ENCODE data around the gene DDX43.
"Not testable (repeated sequence)": the region's sequence is repeated elsewhere in the genome, so short reads cannot be mapped to it uniquely, and the experiment has no call there.

The DDX43 gene

DNA sequence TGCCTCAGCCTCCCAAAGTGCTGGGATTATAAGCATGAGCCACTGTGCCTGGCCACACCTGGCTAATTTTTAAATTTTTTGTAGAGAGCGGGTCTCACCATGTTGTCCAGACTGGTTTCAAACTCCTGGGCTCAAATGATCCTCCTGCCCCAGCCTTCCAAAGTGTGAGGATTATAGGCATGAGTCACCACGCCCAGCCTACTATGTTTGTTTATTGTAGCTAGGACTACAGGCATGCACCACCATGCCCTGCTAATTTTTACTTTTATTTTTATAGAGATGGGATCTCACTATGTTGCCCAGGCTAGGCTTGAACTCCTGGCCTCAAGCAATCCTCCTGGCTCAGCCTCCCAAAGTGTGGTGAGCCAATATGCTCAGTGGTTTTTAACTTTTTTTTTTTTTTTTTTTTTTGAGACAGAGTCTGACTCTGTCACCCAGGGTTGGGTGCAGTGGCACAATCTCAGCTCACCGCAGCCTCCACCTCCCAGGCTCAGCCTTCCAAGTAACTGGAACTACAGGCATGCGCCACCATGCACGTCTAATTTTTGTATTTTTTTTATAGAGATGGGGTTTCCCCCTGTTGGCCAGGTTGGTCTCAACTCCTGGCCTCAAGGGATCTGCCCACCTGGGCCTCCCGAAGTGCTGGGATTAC lies 12.0 kb upstream of the DDX43 start:
- no peaks in the 10 kb centered on the region for H3K27me3 ChIP-seq (ENCODE audit: insufficient read depth, low read depth, severe bottlenecking)

DNA sequence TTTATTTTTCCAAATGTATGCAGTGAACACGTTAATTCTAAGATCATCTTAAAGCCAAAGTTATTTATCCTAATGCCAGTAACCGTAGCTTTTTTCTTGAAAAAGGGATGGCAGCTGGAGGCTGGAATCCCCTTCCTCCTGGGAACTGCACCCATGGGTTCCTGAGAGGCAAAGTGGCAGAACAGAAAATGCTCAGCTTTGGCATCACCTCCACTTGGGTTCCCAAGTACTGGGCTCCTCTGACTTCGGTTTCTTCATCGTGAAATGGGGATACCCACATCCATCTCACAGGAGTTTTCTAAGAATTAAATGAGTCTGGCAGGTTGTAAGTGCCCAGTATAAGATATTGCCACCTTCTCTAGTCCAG lies 6.2 kb upstream of the DDX43 start:
- Histone ChIP-seq H3K4me3 (ENCODE audit: low read depth, low read length) (peak overlapping the region; percentile 84), H3K27ac (no peak overlapping the region), H3K27me3 (ENCODE audit: insufficient read depth, low read depth, severe bottlenecking) (no peaks in the 10 kb centered on the region), H3K9me3 (ENCODE audit: severe bottlenecking) (no peaks in the 10 kb centered on the region), H3K36me3 (no peaks in the 10 kb centered on the region)
- no peak for DNase-seq
- TF ChIP-seq, protein P1, sequence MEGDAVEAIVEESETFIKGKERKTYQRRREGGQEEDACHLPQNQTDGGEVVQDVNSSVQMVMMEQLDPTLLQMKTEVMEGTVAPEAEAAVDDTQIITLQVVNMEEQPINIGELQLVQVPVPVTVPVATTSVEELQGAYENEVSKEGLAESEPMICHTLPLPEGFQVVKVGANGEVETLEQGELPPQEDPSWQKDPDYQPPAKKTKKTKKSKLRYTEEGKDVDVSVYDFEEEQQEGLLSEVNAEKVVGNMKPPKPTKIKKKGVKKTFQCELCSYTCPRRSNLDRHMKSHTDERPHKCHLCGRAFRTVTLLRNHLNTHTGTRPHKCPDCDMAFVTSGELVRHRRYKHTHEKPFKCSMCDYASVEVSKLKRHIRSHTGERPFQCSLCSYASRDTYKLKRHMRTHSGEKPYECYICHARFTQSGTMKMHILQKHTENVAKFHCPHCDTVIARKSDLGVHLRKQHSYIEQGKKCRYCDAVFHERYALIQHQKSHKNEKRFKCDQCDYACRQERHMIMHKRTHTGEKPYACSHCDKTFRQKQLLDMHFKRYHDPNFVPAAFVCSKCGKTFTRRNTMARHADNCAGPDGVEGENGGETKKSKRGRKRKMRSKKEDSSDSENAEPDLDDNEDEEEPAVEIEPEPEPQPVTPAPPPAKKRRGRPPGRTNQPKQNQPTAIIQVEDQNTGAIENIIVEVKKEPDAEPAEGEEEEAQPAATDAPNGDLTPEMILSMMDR (IDR thresholded peaks at IDR 0.05; ENCODE audit: low read depth, low read length) = no peak

More for the DNA sequence above, 12.0 kb upstream of the DDX43 start:
- H3K4me3 ChIP-seq (ENCODE audit: low read depth, low read length) = no peak overlapping the region
- H3K9me3 ChIP-seq (ENCODE audit: severe bottlenecking) = no peaks in the 10 kb centered on the region
- no peak overlapping the region for H3K27ac ChIP-seq
- DNase-seq = no peak
- no peaks in the 10 kb centered on the region for H3K36me3 ChIP-seq
- TF ChIP-seq, protein P1 (IDR thresholded peaks at IDR 0.05; ENCODE audit: low read depth, low read length) = no peak

DNA sequence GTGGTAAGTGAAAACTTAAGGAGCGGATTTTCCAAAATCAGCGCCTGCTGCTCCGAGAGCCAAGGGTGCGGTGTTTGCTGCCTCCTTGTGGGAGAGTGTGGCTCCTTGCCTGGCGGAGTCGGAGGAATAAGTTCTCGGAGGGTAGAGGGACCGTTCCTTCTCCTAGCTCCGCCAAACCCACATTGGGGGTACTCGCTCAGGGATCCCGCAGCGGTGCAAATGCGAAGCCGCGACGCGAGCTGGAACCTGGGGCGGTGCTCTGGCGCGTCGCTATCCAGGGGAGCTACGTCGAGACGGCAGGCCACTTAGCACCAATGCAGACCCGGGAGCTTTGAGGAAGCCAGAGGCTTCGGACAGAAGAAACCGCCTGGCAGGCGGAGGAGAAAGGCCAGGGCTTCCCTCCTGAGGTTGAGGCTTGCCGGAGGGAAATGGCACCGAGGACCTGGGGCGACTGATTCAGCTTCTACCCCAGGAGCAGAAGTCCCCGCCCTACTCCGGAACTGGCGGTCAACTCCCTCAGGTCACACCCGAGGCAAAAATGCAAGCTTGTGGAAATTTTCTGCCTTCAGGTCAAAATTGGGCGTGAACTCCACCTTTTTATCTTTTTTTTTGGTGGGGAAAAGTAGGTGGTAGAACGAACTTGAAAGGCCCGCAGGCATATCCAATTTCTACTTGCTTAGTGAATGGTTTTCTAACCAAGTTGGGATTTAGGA lies 5.7 kb upstream of the DDX43 start:
- TF ChIP-seq, protein P1 (IDR thresholded peaks at IDR 0.05; ENCODE audit: low read depth, low read length) = peak; percentile 84
- Histone ChIP-seq H3K27ac (peak overlapping the region; percentile 34), H3K9me3 (ENCODE audit: severe bottlenecking) (no peaks in the 10 kb centered on the region), H3K36me3 (no peaks in the 10 kb centered on the region), H3K27me3 (ENCODE audit: insufficient read depth, low read depth, severe bottlenecking) (no peaks in the 10 kb centered on the region), H3K4me3 (ENCODE audit: low read depth, low read length) (peak overlapping the region; percentile 84)
- DNase-seq = peak; percentile 80

DNA sequence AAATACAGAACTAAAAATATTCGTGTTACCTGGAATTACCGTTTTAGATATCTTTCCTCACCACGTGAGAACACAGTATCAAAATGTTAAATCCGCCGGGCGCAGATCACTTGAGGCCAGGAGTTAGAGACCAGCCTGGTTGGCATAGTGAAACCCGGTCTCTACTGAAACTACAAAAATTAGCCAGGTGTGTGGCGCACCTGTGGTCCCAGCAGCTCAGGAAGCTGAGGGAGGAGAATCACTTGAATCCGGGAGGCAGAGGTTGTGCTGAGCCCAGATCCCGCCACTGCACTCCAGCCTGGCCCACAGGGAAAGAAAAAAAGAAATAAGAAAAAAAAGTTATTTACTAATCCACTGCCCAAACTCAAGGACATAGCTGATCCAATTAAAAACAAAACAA lies 4.8 kb upstream of the DDX43 start:
- Histone ChIP-seq H3K27ac (no peak overlapping the region), H3K27me3 (ENCODE audit: insufficient read depth, low read depth, severe bottlenecking) (no peaks in the 10 kb centered on the region)

DNA sequence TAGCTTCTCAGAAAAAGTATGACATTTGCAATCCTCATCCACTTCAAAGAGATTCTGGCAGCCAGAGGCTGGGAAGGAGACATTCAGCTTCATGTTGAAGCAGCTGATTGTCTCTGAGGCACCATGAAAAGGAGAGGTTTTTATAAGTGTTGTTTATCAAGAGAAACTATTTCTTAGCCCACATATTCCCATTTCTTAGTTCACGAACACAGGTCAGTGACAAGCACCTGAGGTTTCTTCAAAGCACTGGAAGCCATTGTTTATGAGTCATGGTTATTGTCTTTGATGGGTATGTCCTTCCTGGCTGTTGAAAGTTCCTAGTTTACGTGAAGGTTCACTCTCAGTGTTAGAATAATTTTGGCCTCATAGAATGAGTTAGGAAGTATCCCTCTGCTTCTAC lies 3.0 kb upstream of the DDX43 start:
- no peak for DNase-seq
- TF ChIP-seq, protein P1 (IDR thresholded peaks at IDR 0.05; ENCODE audit: low read depth, low read length) = no peak
- H3K27me3 ChIP-seq (ENCODE audit: insufficient read depth, low read depth, severe bottlenecking) = no peaks in the 10 kb centered on the region
- H3K36me3 ChIP-seq = no peaks in the 10 kb centered on the region
- H3K27ac ChIP-seq = no peak overlapping the region
- no peaks in the 10 kb centered on the region for H3K9me3 ChIP-seq (ENCODE audit: severe bottlenecking)
- no peak overlapping the region for H3K4me3 ChIP-seq (ENCODE audit: low read depth, low read length)

More for the DNA sequence above, 4.8 kb upstream of the DDX43 start:
- H3K36me3 ChIP-seq = no peaks in the 10 kb centered on the region
- no peaks in the 10 kb centered on the region for H3K9me3 ChIP-seq (ENCODE audit: severe bottlenecking)
- DNase-seq = no peak
- TF ChIP-seq, protein P1 (IDR thresholded peaks at IDR 0.05; ENCODE audit: low read depth, low read length) = no peak
- no peak overlapping the region for H3K4me3 ChIP-seq (ENCODE audit: low read depth, low read length)

DNA sequence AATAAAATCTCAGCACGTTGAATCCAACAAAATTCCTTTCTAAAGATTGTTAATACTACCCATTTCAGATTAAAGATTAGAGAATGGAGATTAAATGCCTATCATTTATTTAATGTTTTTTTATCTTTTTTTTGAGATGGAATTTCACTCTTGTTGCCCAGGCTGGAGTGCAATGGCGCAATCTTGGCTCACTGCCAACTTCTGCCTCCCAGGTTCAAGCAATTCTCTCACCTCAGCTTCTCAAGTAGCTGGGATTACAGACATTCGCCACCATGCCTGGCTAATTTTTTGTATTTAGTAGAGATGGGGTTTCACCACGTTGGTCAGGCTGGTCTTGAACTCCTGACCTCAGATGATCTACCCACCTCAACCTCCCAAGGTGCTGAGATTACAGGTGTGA lies 2.4 kb upstream of the DDX43 start:
- H3K4me3 ChIP-seq (ENCODE audit: low read depth, low read length); DNase-seq; H3K9me3 ChIP-seq (ENCODE audit: severe bottlenecking); H3K36me3 ChIP-seq; H3K27me3 ChIP-seq (ENCODE audit: insufficient read depth, low read depth, severe bottlenecking); H3K27ac ChIP-seq: not testable (repeated sequence)

Measured in WERI-Rb-1 (cell line).